HG02885 (cell line): ENCODE data around the gene PRTN3.
"Not testable (repeated sequence)": the region's sequence is repeated elsewhere in the genome, so short reads cannot be mapped to it uniquely, and the experiment has no call there.

ENCODE experiments used
- ATAC-seq: cut with Tn5 transposase; IDR thresholded peaks from one replicate; pipeline ENCODE4 v1.9.1; 2021; ENCODE audit warnings: mild to moderate bottlenecking; ENCODE audit not compliant: unreplicated experiment, poor library complexity

Gene PRTN3

DNA sequence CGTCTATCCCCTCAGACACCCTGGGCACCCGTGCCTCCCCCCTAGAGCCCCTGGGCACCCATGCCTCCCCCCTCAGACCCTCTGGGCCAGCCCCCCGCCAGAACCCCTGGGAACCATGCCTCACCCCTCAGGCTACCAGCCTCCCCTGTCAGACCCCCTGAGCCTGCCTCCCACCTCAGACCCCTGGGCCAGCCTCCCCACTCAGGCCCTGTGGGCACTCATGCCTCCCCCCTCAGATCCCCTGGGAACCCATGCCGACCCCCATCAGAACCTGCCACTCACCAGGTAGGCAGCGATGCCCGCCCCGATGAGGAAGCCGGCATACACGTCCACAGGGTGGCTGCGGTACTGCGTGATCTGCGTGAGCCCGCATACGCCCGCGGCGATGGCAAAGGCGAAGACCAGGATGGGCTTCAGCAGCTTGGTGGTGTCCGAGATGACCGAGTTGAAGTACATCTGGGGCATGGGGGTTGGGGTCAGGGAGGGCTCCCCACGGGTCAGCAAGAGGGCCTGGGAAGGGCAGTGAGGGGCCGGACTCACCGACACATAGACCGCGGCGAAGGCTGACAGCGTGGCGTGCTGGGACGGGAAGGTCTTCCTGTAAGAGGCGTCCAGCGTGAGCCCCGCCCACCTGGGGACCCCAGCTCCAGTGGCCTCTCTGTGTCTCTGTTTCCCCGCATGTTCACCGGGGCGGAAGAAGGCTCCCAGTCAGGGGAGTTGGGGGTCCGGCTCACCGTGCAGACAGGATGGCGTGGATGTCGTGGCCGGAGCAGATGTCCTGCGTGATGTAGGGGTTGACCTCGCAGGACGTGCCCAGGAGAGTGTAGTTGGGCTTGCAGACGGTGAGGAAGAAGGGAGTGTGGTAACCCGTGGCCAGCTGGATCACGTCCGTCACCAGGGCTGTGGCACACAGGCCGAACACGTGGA, 26.4 kb upstream of the PRTN3 start:
- no peak for ATAC-seq

DNA sequence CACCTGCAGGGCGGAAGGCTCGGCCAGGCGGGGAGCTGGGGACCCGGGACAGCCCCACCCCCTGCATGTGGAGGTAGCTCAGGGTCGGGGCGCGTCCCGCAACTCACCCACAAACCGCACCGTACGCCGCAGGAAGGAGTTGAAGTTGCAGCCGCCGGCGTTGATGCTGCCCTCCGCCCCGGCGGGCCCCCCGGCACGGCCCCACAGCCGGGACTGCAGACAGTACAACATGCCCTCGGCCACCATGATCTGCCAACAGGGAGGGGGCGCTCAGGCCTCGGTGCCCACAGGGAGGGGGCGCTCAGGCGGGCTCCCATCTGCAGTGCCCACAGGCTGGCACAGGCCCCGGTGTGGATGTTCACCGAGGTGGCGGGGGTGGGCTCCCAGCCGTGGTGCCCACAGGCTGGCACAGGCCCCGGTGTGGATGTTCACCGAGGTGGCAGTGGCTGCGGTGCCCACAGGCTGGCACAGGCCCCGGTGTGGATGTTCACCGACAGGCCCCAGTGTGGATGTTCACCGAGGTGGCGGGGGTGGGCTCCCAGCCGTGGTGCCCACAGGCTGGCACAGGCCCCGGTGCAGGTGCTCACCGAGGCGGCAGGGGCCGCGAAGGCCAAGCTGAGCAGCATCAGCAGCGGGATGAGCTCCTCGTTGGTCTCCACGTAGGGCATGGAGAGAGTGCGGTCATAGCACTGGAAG, 25.6 kb upstream of the PRTN3 start:
- ATAC-seq, result no peak

GRCh38 chr19:815775-816499, 24.9 kb upstream of the PRTN3 start:
- ATAC-seq, result no peak

- ATAC-seq, result no peak
Measured at GRCh38 chr19:816500-816857, 24.3 kb upstream of the PRTN3 start.

- ATAC-seq, result not testable (repeated sequence)
Measured at GRCh38 chr19:820212-820611, 20.6 kb upstream of the PRTN3 start.

DNA sequence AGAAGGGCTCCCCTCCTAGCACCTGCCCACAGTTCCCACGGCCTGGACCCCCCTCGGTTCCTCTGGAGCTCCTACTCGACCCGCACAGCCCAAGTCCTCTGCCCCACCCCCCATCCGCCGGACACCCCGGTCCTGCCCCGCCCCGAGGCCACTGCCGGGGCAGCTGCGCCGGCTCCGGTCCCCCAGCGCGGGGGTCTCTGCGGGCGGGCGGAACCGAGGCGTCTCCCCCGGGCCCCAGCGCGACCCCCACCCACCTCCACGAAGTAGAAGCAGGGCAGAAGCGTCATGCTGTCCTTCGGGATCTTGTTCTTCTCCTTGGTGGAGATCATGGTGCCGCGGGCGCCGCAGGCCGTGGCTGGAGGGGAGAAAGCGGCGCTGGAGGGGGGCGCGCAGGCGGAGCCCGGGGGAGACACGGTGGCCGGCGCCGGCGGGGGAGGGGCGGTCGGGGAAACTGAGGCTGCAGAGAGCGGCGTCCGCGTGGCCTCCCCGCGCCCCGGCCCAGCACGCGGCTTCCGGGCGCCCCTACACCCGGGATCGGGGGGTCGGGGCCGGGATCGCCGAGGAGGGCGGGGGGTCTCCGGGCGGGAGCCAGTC, 19.5 kb upstream of the PRTN3 start:
- ATAC-seq, result no peak

DNA sequence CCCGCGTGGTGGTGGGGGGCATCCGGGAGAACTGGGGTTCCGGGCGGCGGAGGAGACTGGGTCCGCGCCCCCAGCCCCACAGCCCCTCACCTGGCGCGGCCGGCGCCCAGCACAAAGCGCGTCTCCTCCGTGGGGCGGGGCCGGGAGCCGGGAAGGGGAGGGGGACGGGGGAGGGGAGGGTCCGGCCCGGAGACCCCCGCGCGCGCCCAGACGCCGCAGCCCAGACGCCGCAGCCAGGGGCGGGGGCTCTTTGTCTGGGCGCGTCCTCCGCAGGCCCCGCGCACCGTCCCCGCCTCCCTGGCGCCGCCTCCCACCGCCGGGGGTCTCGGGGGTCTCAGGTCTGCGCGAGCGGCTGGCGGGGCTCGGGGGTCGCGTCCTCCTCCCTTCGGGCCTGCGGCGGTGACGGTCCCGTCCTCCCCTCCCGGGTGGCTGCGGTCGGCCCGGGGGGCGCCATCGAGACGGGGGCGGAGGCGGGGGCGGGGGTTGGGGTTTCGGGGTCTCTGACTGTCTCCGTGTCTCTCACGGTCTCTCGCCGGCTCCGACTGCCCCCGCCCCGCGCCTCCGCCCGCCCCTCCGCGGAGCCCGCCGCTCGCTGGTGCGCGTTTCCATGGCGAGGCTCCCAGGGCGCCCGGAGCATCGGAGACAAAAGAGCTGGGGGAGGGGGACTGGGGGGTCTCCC, 18.8 kb upstream of the PRTN3 start, which contains the start of gene PLPPR3:
TSS of gene PLPPR3 (minus strand) at position 131 of the 679 bp plus-strand sequence. CDS start 396 bp downstream, outside the sequence.
- ATAC-seq, result no peak

GRCh38 chr19:823565-824121, 17.2 kb upstream of the PRTN3 start:
- ATAC-seq, result no peak

DNA sequence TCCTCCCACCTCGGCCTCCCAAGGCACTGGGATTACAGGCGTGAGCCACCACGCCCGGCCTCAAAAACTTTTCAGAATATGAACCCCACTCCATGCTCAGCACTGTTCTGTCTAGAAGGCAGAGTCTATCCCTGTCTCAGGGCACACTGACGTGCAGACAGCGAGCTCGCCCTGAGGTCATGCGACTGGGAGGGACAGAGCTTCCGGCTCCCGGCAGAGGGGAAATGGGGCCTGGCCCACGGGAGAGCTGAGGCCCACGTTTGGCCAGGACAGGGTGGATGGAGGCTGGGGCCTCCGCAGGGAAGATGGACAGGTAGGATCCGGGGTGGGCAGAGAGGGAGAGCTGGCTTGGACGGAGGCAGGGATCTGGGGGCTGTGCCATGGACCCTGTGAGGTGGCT, 15.9 kb upstream of the PRTN3 start:
- no peak for ATAC-seq

DNA sequence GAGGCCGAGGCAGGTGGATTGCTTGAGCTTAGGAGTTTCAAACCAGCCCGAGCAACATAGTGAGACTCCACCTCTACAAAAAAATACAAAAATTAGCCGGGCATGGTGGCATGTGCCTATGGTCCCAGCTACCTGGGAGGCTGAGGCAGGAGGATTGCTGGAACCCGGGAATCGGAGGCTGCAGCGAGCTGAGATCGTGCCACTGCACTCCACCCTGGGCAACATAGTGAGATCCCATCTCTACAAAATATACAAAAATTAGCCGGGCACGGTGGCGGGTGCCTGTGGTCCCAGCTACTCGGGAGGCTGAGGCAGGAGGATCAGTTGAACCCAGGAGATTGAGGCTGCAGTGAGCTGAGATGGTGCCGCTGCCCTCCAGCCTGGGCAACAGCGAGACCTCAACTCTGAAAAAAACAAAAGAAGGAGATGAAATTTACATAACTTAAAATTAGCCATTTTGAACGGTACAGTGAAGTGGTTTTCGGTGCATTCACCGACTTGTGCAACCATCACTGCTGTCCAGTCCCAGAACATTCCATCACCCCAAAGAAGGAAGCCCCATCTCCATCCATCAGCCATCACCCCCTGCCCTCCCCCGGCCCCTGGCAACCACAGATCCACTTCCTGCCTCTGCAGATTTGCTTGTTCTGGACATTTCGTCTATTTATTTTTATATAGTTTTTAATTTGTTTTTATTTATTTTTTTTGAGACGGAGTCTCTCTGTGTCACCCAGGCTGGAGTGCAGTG, 14.7 kb upstream of the PRTN3 start:
- ATAC-seq, result no peak

DNA sequence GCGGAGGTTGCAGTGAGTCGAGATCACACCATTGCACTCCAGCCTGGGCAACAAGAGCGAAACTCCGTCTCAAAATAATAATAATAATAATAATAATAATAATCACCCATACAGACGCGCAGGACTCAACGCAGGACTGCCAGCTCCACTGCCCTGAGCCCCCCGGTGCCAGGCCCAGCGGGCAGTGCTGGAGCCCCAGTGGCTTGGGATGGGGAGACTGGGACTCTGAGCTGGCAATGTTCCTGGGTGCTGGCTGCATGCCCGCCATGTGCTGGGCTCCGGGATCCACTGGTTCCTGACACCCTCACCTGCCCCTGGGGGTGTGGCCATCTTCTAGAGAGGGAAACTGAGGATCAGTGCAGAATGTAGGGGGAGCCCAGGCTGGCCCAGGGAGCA, 13.5 kb upstream of the PRTN3 start:
- ATAC-seq, result no peak

GRCh38 chr19:827710-828321, 13.0 kb upstream of the PRTN3 start, which contains the start of gene AZU1:
TSS of gene AZU1 (plus strand) at chr19:827837. CDS start at chr19:827847, 10 bp downstream.
- ATAC-seq, result no peak

GRCh38 chr19:829129-829758, 11.6 kb upstream of the PRTN3 start:
- no peak for ATAC-seq

DNA sequence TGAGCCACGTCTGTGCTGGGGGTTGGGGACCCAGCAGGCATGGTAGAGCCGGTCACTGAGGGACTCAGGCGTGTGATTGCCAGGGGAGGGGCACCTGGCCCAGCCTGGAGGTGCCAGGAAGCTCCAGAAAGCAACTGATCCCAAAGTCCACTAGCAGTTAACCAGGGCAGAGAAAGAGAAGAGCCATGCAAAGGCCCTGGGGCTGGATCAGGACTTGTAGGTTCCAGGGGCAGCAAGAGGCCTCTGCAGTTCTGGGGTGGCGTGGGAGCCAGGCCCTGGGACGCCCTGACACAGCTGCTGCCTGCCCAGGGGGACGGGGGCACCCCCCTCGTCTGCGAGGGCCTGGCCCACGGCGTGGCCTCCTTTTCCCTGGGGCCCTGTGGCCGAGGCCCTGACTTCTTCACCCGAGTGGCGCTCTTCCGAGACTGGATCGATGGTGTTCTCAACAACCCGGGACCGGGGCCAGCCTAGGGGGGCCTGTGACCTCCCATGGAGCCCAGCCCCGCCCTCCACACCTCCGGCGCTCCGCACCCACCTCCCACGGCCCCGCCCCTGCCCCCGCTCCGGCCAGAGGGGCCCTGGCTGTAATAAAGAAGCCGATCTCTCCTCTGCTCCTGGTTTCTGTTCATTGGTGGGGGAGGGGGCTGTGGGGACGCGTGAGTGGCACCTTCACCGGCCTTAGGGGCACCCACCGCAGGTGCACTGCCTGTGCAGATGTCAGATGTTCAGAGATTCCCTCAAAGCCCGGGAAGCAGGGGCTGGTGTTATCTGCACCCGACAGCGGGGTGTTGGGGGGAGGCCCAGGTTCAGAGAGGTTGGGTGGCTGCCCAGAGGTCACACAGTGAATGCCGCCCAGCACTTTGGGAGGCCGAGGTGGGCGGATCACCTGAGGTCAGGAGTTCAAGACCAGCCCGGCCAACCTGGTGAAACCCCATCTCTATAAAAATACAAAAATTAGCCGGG, 9.1 kb upstream of the PRTN3 start:
- ATAC-seq, result no peak

- ATAC-seq, result no peak
Measured at GRCh38 chr19:834216-834615, 6.6 kb upstream of the PRTN3 start.

DNA sequence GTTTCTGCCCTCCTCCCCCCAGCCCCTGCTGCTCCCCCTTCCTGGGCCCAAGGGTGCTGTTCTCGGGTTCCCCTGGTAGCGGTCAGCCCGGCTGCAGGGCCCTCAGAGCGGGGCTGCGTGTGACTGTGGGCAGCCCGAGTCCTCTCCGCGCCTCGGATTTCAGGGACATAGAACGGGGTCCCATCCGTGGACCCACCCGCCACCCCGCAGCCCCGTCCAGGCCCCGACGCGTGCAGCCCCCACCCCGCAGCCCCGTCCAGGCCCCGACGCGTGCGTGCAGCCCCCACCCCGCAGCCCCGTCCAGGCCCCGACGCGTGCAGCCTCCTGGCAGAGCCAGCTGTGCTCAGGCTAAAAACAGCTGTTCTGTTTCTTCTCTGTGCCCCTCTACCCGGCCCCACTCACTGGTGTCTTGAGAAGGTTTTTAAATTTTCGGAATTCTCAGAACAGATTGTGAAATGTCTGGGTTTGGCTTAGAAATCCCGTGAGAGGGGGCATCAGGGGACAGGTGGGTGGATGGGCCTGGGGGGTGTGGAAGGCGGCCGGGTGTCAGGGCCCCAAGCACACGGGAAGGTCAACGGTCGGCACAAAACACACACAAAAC, 5.5 kb upstream of the PRTN3 start:
- ATAC-seq, result no peak

GRCh38 chr19:842802-843179, 2.0 kb downstream of the PRTN3 start:
- not testable (repeated sequence) for ATAC-seq
